ENCODE measurements around the gene GSTA2.
"Not testable (repeated sequence)": the region's sequence is repeated elsewhere in the genome, so short reads cannot be mapped to it uniquely, and the experiment has no call there.

Gene GSTA2

DNA sequence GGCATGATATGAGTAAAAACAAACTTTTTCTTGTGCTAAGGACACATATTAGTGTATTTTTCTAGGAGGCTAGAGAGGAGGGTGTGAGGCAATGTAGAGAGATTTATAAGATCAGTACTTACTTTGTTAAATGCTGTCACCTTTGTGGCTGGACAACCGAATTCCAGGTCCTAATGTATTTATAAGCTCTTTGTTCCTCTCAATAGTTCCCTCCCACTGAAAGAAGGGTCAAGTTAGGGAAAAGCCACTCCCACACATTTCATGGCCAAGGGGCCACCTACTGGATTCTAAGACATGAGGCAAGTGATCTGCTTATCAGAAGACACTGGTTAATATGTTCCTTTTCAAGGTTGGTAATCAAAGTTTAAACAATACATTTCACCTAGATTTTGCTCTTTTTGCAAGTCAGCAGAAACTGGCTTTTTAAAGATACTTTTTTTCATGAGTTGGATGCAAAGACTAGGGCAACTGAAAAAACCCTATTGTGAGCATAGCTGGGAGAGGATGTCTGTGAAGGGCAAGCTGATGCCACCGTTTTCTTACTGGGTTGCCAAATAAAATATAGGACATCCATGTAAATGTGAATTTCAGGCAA lies at the start of gene GSTA2:
TSS of gene GSTA2 (minus strand) at position 154 of the 595 bp plus-strand sequence. CDS start 5,528 bp downstream, outside the sequence.
- H3K36me3 ChIP-seq (ENCODE audit: insufficient read depth, low read length); H3K79me2 ChIP-seq (ENCODE audit: insufficient read depth, low read length); DNase-seq; H3K4me3 ChIP-seq (ENCODE audit: low read depth in 1 of 2, low read length in 2 of 2); H3K27me3 ChIP-seq (ENCODE audit: insufficient read depth, low read length, poor library complexity); H3K27ac ChIP-seq (ENCODE audit: low read length); H3K4me2 ChIP-seq (ENCODE audit: insufficient read depth, low read length); ATAC-seq (ENCODE audit: insufficient read depth, low read depth); H4K20me1 ChIP-seq (ENCODE audit: insufficient read depth, low read length); H3K9ac ChIP-seq (ENCODE audit: low read depth, low read length); H3K4me1 ChIP-seq (ENCODE audit: insufficient read depth, low read length); H3K9me3 ChIP-seq (ENCODE audit: insufficient read depth, low read length, severe bottlenecking); H2AFZ ChIP-seq (ENCODE audit: low read depth, low read length): not testable (repeated sequence)

GRCh38 chr6:52809777-52810176 lies 46.5 kb upstream of the GSTA2 start:
- H3K9ac ChIP-seq (ENCODE audit: low read depth, low read length); H3K79me2 ChIP-seq (ENCODE audit: insufficient read depth, low read length); H3K9me3 ChIP-seq (ENCODE audit: insufficient read depth, low read length, severe bottlenecking); H3K36me3 ChIP-seq (ENCODE audit: insufficient read depth, low read length); H3K27ac ChIP-seq (ENCODE audit: low read length); H3K4me1 ChIP-seq (ENCODE audit: insufficient read depth, low read length); H3K27me3 ChIP-seq (ENCODE audit: insufficient read depth, low read length, poor library complexity); H3K4me2 ChIP-seq (ENCODE audit: insufficient read depth, low read length); ATAC-seq (ENCODE audit: insufficient read depth, low read depth); H3K4me3 ChIP-seq (ENCODE audit: low read depth in 1 of 2, low read length in 2 of 2); DNase-seq; H2AFZ ChIP-seq (ENCODE audit: low read depth, low read length); H4K20me1 ChIP-seq (ENCODE audit: insufficient read depth, low read length): not testable (repeated sequence)

GRCh38 chr6:52808660-52809059 lies 45.4 kb upstream of the GSTA2 start:
- Histone ChIP-seq H3K79me2 (ENCODE audit: insufficient read depth, low read length) (no peaks in the 10 kb centered on the region), H3K9me3 (ENCODE audit: insufficient read depth, low read length, severe bottlenecking) (no peaks in the 10 kb centered on the region), H3K36me3 (ENCODE audit: insufficient read depth, low read length) (no peaks in the 10 kb centered on the region), H4K20me1 (ENCODE audit: insufficient read depth, low read length) (no peaks in the 10 kb centered on the region), H3K27ac (ENCODE audit: low read length) (no peak overlapping the region), H3K9ac (ENCODE audit: low read depth, low read length) (no peak overlapping the region), H3K4me1 (ENCODE audit: insufficient read depth, low read length) (no peaks in the 10 kb centered on the region), H2AFZ (ENCODE audit: low read depth, low read length) (no peak overlapping the region), H3K27me3 (ENCODE audit: insufficient read depth, low read length, poor library complexity) (no peaks in the 10 kb centered on the region), H3K4me3 (ENCODE audit: low read depth in 1 of 2, low read length in 2 of 2) (no peak overlapping the region), H3K4me2 (ENCODE audit: insufficient read depth, low read length) (no peak overlapping the region)
- TF ChIP-seq EZH2 (IDR thresholded peaks at IDR 0.05; ENCODE audit: borderline replicate concordance, low read depth, low read length, severe bottlenecking) (no peak), CTCF (IDR thresholded peaks at IDR 0.05; ENCODE audit: borderline replicate concordance, extremely low read depth, low read length, poor library complexity, severe bottlenecking) (no peak)
- ATAC-seq (ENCODE audit: insufficient read depth, low read depth) (no peak), DNase-seq (no peak)

DNA sequence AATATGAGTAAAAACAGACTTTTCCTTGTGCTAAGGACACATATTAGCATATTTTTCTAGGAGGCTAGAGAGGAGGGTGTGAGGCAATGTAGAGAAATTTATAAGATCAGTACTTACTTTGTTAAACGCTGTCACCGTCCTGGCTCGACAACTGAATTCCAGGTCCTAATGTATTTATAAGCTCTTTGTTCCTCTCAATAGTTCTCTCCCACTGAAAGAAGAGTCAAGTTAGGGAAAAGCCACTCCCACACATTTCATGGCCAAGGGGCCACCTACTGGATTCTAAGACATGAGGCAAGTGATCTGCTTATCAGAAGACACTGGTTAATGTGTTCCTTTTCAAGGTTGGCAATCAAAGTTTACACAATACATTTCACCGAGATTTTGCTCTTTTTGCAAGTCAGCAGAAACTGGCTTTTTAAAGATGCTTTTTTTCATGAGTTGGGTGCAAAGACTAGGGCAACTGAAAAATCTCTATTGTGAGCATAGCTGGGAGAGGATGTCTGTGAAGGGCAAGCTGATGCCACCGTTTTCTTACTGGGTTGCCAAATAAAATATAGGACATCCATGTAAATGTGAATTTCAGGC lies 40.5 kb upstream of the GSTA2 start, which contains the start of gene GSTA1:
TSS of gene GSTA1 (minus strand) at position 149 of the 588 bp plus-strand sequence. CDS start 4,549 bp downstream, outside the sequence.
- not testable (repeated sequence) for H3K4me3 ChIP-seq (ENCODE audit: low read depth in 1 of 2, low read length in 2 of 2); H3K27ac ChIP-seq (ENCODE audit: low read length); H3K36me3 ChIP-seq (ENCODE audit: insufficient read depth, low read length); H3K27me3 ChIP-seq (ENCODE audit: insufficient read depth, low read length, poor library complexity); H3K9ac ChIP-seq (ENCODE audit: low read depth, low read length); ATAC-seq (ENCODE audit: insufficient read depth, low read depth); H3K9me3 ChIP-seq (ENCODE audit: insufficient read depth, low read length, severe bottlenecking); H4K20me1 ChIP-seq (ENCODE audit: insufficient read depth, low read length); H2AFZ ChIP-seq (ENCODE audit: low read depth, low read length); H3K4me2 ChIP-seq (ENCODE audit: insufficient read depth, low read length); DNase-seq; H3K4me1 ChIP-seq (ENCODE audit: insufficient read depth, low read length); H3K79me2 ChIP-seq (ENCODE audit: insufficient read depth, low read length)

DNA sequence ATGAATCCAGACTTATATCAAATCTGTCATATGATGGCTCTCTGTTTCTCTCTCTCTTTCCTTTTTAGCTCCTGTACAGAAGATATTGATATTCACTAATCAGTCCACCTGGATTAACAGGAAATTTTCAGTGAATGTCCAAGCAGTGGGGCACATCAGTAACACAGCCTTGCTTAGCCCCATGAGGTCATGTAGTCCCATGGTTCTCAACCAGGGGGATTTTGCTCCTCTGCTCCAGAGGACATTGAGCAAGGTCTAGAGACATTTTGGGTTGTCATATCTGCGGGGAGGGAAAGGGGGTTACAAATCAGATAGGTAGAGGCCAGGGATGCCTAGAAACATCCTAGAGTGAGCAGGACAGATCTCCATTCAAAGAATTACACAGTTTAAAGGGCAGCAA lies 39.5 kb upstream of the GSTA2 start:
- ATAC-seq (ENCODE audit: insufficient read depth, low read depth): no peak
- TF ChIP-seq CTCF (IDR thresholded peaks at IDR 0.05; ENCODE audit: borderline replicate concordance, extremely low read depth, low read length, poor library complexity, severe bottlenecking): no peak
- no peak for TF ChIP-seq EZH2 (IDR thresholded peaks at IDR 0.05; ENCODE audit: borderline replicate concordance, low read depth, low read length, severe bottlenecking)

More for the DNA sequence above, 39.5 kb upstream of the GSTA2 start:
- Histone ChIP-seq H3K4me2 (ENCODE audit: insufficient read depth, low read length) (no peak overlapping the region), H4K20me1 (ENCODE audit: insufficient read depth, low read length) (no peaks in the 10 kb centered on the region), H3K9me3 (ENCODE audit: insufficient read depth, low read length, severe bottlenecking) (no peaks in the 10 kb centered on the region), H3K79me2 (ENCODE audit: insufficient read depth, low read length) (no peaks in the 10 kb centered on the region), H3K27ac (ENCODE audit: low read length) (no peak overlapping the region), H3K36me3 (ENCODE audit: insufficient read depth, low read length) (no peaks in the 10 kb centered on the region), H2AFZ (ENCODE audit: low read depth, low read length) (no peak overlapping the region), H3K27me3 (ENCODE audit: insufficient read depth, low read length, poor library complexity) (no peaks in the 10 kb centered on the region), H3K9ac (ENCODE audit: low read depth, low read length) (no peak overlapping the region), H3K4me1 (ENCODE audit: insufficient read depth, low read length) (no peaks in the 10 kb centered on the region), H3K4me3 (ENCODE audit: low read depth in 1 of 2, low read length in 2 of 2) (no peak overlapping the region)
- no peak for DNase-seq
